Measurements from ENCODE around the gene LYST. TPM values are rescaled to one million over a fixed set of nuclear protein-coding genes. Genes with fewer than 3 reads are reported as not detected.
A peak's percentile ranks its signal among the peaks of the same experiment; 100 is the strongest.
"Not testable (repeated sequence)": the region's sequence is repeated elsewhere in the genome, so short reads cannot be mapped to it uniquely, and the experiment has no call there.

LYST gene
- polyA plus RNA-seq, 4 donors = 2.9 to 6.6 (median 5.0) TPM

- no peak overlapping the region for H3K4me3 ChIP-seq (ENCODE audit: low read depth in 1 of 3, low read length in 3 of 3)
- no peak for FAIRE-seq
- no peaks in the 10 kb centered on the region for H3K27me3 ChIP-seq (ENCODE audit: control insufficient read depth in 3 of 3, insufficient read depth in 3 of 3, low read length in 3 of 3)
- H3K9me3 ChIP-seq (ENCODE audit: control insufficient read depth in 2 of 2, insufficient read depth in 1 of 2, low read depth in 1 of 2, low read length in 1 of 2) = no peaks in the 10 kb centered on the region
- no peaks in the 10 kb centered on the region for H3K36me3 ChIP-seq (ENCODE audit: control insufficient read depth in 3 of 3, insufficient read depth in 2 of 3, low read depth in 1 of 3, low read length in 3 of 3)
- no peaks in the 10 kb centered on the region for H3K4me1 ChIP-seq (ENCODE audit: control insufficient read depth in 3 of 3, insufficient read depth in 2 of 3, low read depth in 1 of 3, low read length in 2 of 3)
- no peak overlapping the region for H3K27ac ChIP-seq (ENCODE audit: low read depth in 1 of 3, low read length in 2 of 3)
- no peak for DNase-seq
- WGBS, 3 donors = 90 to 94% (median 90%) methylated on average over 1 of the region's 1 CpG
Observed at GRCh38 chr1:235766794-235767285, 99.9 kb downstream of the LYST start.

GRCh38 chr1:235763962-235764361 is 102.7 kb downstream of the LYST start:
- H3K27ac ChIP-seq (ENCODE audit: low read depth in 1 of 3, low read length in 2 of 3) = no peak overlapping the region
- H3K27me3 ChIP-seq (ENCODE audit: control insufficient read depth in 3 of 3, insufficient read depth in 3 of 3, low read length in 3 of 3) = no peaks in the 10 kb centered on the region
- peaks cover 0 to 3% (median 1%) of the 10 kb centered on the region in 3 donors for H3K36me3 ChIP-seq (ENCODE audit: control insufficient read depth in 3 of 3, insufficient read depth in 2 of 3, low read depth in 1 of 3, low read length in 3 of 3)
- H3K4me1 ChIP-seq (ENCODE audit: control insufficient read depth in 3 of 3, insufficient read depth in 2 of 3, low read depth in 1 of 3, low read length in 2 of 3) = no peaks in the 10 kb centered on the region
- 64 to 72% (median 66%) methylated on average over 3 of the region's 3 CpGs for WGBS, 3 donors
- FAIRE-seq = no peak
- no peaks in the 10 kb centered on the region for H3K9me3 ChIP-seq (ENCODE audit: control insufficient read depth in 2 of 2, insufficient read depth in 1 of 2, low read depth in 1 of 2, low read length in 1 of 2)
- no peak for DNase-seq
- H3K4me3 ChIP-seq (ENCODE audit: low read depth in 1 of 3, low read length in 3 of 3) = no peak overlapping the region

GRCh38 chr1:235759336-235759735 is 107.4 kb downstream of the LYST start:
- Histone ChIP-seq H3K36me3 (ENCODE audit: control insufficient read depth in 3 of 3, insufficient read depth in 2 of 3, low read depth in 1 of 3, low read length in 3 of 3) (peaks cover 0 to 5% (median 3%) of the 10 kb centered on the region in 3 donors), H3K27ac (ENCODE audit: low read depth in 1 of 3, low read length in 2 of 3) (no peak overlapping the region), H3K9me3 (ENCODE audit: control insufficient read depth in 2 of 2, insufficient read depth in 1 of 2, low read depth in 1 of 2, low read length in 1 of 2) (no peaks in the 10 kb centered on the region), H3K4me3 (ENCODE audit: low read depth in 1 of 3, low read length in 3 of 3) (no peak overlapping the region), H3K27me3 (ENCODE audit: control insufficient read depth in 3 of 3, insufficient read depth in 3 of 3, low read length in 3 of 3) (no peaks in the 10 kb centered on the region), H3K4me1 (ENCODE audit: control insufficient read depth in 3 of 3, insufficient read depth in 2 of 3, low read depth in 1 of 3, low read length in 2 of 3) (no peaks in the 10 kb centered on the region)
- 94 to 96% (median 94%) methylated on average over 6 of the region's 6 CpGs for WGBS, 3 donors
- DNase-seq = no peak
- FAIRE-seq = no peak

- FAIRE-seq (no peak), DNase-seq (no peak)
- 54 to 65% (median 56%) methylated on average over 6 of the region's 6 CpGs for WGBS, 3 donors
- H3K9me3 ChIP-seq (ENCODE audit: control insufficient read depth in 2 of 2, insufficient read depth in 1 of 2, low read depth in 1 of 2, low read length in 1 of 2) = no peaks in the 10 kb centered on the region
- H3K4me1 ChIP-seq (ENCODE audit: control insufficient read depth in 3 of 3, insufficient read depth in 2 of 3, low read depth in 1 of 3, low read length in 2 of 3) = no peaks in the 10 kb centered on the region
- H3K36me3 ChIP-seq (ENCODE audit: control insufficient read depth in 3 of 3, insufficient read depth in 2 of 3, low read depth in 1 of 3, low read length in 3 of 3) = peaks cover 0 to 5% (median 3%) of the 10 kb centered on the region in 3 donors
- no peak overlapping the region for H3K27ac ChIP-seq (ENCODE audit: low read depth in 1 of 3, low read length in 2 of 3)
- no peaks in the 10 kb centered on the region for H3K27me3 ChIP-seq (ENCODE audit: control insufficient read depth in 3 of 3, insufficient read depth in 3 of 3, low read length in 3 of 3)
- no peak overlapping the region for H3K4me3 ChIP-seq (ENCODE audit: low read depth in 1 of 3, low read length in 3 of 3)
Observed at GRCh38 chr1:235758931-235759330, 107.8 kb downstream of the LYST start.

GRCh38 chr1:235757587-235758096 is 109.1 kb downstream of the LYST start:
- no peak overlapping the region for H3K4me3 ChIP-seq (ENCODE audit: low read depth in 1 of 3, low read length in 3 of 3)
- DNase-seq = no peak
- peaks cover 0 to 5% (median 3%) of the 10 kb centered on the region in 3 donors for H3K36me3 ChIP-seq (ENCODE audit: control insufficient read depth in 3 of 3, insufficient read depth in 2 of 3, low read depth in 1 of 3, low read length in 3 of 3)
- no peaks in the 10 kb centered on the region for H3K4me1 ChIP-seq (ENCODE audit: control insufficient read depth in 3 of 3, insufficient read depth in 2 of 3, low read depth in 1 of 3, low read length in 2 of 3)
- H3K27me3 ChIP-seq (ENCODE audit: control insufficient read depth in 3 of 3, insufficient read depth in 3 of 3, low read length in 3 of 3) = no peaks in the 10 kb centered on the region
- FAIRE-seq = no peak
- H3K9me3 ChIP-seq (ENCODE audit: control insufficient read depth in 2 of 2, insufficient read depth in 1 of 2, low read depth in 1 of 2, low read length in 1 of 2) = no peaks in the 10 kb centered on the region
- no peak overlapping the region for H3K27ac ChIP-seq (ENCODE audit: low read depth in 1 of 3, low read length in 2 of 3)

- peak; percentile 4 to 11 for DNase-seq
- not testable (repeated sequence) for H3K36me3 ChIP-seq (ENCODE audit: control insufficient read depth in 3 of 3, insufficient read depth in 2 of 3, low read depth in 1 of 3, low read length in 3 of 3); H3K27ac ChIP-seq (ENCODE audit: low read depth in 1 of 3, low read length in 2 of 3); H3K9me3 ChIP-seq (ENCODE audit: control insufficient read depth in 2 of 2, insufficient read depth in 1 of 2, low read depth in 1 of 2, low read length in 1 of 2); H3K4me3 ChIP-seq (ENCODE audit: low read depth in 1 of 3, low read length in 3 of 3); H3K27me3 ChIP-seq (ENCODE audit: control insufficient read depth in 3 of 3, insufficient read depth in 3 of 3, low read length in 3 of 3); FAIRE-seq; H3K4me1 ChIP-seq (ENCODE audit: control insufficient read depth in 3 of 3, insufficient read depth in 2 of 3, low read depth in 1 of 3, low read length in 2 of 3)
- WGBS, 3 donors = 92 to 100% (median 95%) methylated on average over 3 of the region's 3 CpGs
Observed at GRCh38 chr1:235754186-235754585, 112.5 kb downstream of the LYST start.

GRCh38 chr1:235749755-235750300 is 116.9 kb downstream of the LYST start:
- no peak for FAIRE-seq
- H3K4me1 ChIP-seq (ENCODE audit: control insufficient read depth in 3 of 3, insufficient read depth in 2 of 3, low read depth in 1 of 3, low read length in 2 of 3) = no peaks in the 10 kb centered on the region
- peak; percentile 23 to 55 for DNase-seq
- peaks cover 0 to 4% (median 0%) of the 10 kb centered on the region in 3 donors for H3K36me3 ChIP-seq (ENCODE audit: control insufficient read depth in 3 of 3, insufficient read depth in 2 of 3, low read depth in 1 of 3, low read length in 3 of 3)
- no peaks in the 10 kb centered on the region for H3K9me3 ChIP-seq (ENCODE audit: control insufficient read depth in 2 of 2, insufficient read depth in 1 of 2, low read depth in 1 of 2, low read length in 1 of 2)
- no peaks in the 10 kb centered on the region for H3K27me3 ChIP-seq (ENCODE audit: control insufficient read depth in 3 of 3, insufficient read depth in 3 of 3, low read length in 3 of 3)
- WGBS, 3 donors = 30 to 59% (median 35%) methylated on average over 1 of the region's 1 CpG
- no peak overlapping the region for H3K4me3 ChIP-seq (ENCODE audit: low read depth in 1 of 3, low read length in 3 of 3)
- no peak overlapping the region for H3K27ac ChIP-seq (ENCODE audit: low read depth in 1 of 3, low read length in 2 of 3)

- Histone ChIP-seq H3K4me1 (ENCODE audit: control insufficient read depth in 3 of 3, insufficient read depth in 2 of 3, low read depth in 1 of 3, low read length in 2 of 3) (no peaks in the 10 kb centered on the region), H3K27ac (ENCODE audit: low read depth in 1 of 3, low read length in 2 of 3) (no peak overlapping the region), H3K9me3 (ENCODE audit: control insufficient read depth in 2 of 2, insufficient read depth in 1 of 2, low read depth in 1 of 2, low read length in 1 of 2) (no peaks in the 10 kb centered on the region), H3K36me3 (ENCODE audit: control insufficient read depth in 3 of 3, insufficient read depth in 2 of 3, low read depth in 1 of 3, low read length in 3 of 3) (peaks cover 0 to 4% (median 2%) of the 10 kb centered on the region in 3 donors), H3K4me3 (ENCODE audit: low read depth in 1 of 3, low read length in 3 of 3) (no peak overlapping the region), H3K27me3 (ENCODE audit: control insufficient read depth in 3 of 3, insufficient read depth in 3 of 3, low read length in 3 of 3) (no peaks in the 10 kb centered on the region)
- 81 to 89% (median 84%) methylated on average over 2 of the region's 2 CpGs for WGBS, 3 donors
- FAIRE-seq (no peak), DNase-seq (no peak)
Observed at GRCh38 chr1:235748747-235749146, 118.0 kb downstream of the LYST start.

GRCh38 chr1:235746245-235746644 is 120.5 kb downstream of the LYST start:
- H3K27me3 ChIP-seq (ENCODE audit: control insufficient read depth in 3 of 3, insufficient read depth in 3 of 3, low read length in 3 of 3) = no peaks in the 10 kb centered on the region
- no peak overlapping the region for H3K27ac ChIP-seq (ENCODE audit: low read depth in 1 of 3, low read length in 2 of 3)
- 91 to 97% (median 93%) methylated on average over 6 of the region's 6 CpGs for WGBS, 3 donors
- FAIRE-seq (no peak), DNase-seq (no peak)
- peaks cover 3 to 10% (median 4%) of the 10 kb centered on the region in 3 donors for H3K36me3 ChIP-seq (ENCODE audit: control insufficient read depth in 3 of 3, insufficient read depth in 2 of 3, low read depth in 1 of 3, low read length in 3 of 3)
- no peak overlapping the region for H3K4me3 ChIP-seq (ENCODE audit: low read depth in 1 of 3, low read length in 3 of 3)
- H3K9me3 ChIP-seq (ENCODE audit: control insufficient read depth in 2 of 2, insufficient read depth in 1 of 2, low read depth in 1 of 2, low read length in 1 of 2) = no peaks in the 10 kb centered on the region
- H3K4me1 ChIP-seq (ENCODE audit: control insufficient read depth in 3 of 3, insufficient read depth in 2 of 3, low read depth in 1 of 3, low read length in 2 of 3) = no peaks in the 10 kb centered on the region

All from small intestine (tissue), 7 donors.